Keratinocyte (primary cell): ENCODE results near the gene TOP1. TPM values are rescaled to one million over a fixed set of nuclear protein-coding genes. Genes with fewer than 3 reads are reported as not detected.

ENCODE experiments used
- DNase-seq: peaks from one replicate; pipeline ENCODE4 v3.0.0-alpha.2; 2011; ENCODE audit warnings: low read depth, missing footprints, low spot score
- FAIRE-seq: peaks from 2 replicates; lab custom pipeline; 2011; peaks lifted over from hg19 to GRCh38; lab: Jason Lieb, UNC
- H2AFZ ChIP-seq: 2 replicates; pipeline ENCODE4 v1.6.0; 2012; ENCODE audit warnings: low read length, control low read depth, inconsistent platforms; ENCODE audit not compliant: control insufficient read depth
- H3K27ac ChIP-seq: 2 replicates; pipeline ENCODE4 v1.5.1; 2011; ENCODE audit warnings: low read length; ENCODE audit not compliant: control insufficient read depth, insufficient read depth
- H3K27me3 ChIP-seq: 3 replicates; pipeline ENCODE4 v1.6.0; 2011; ENCODE audit warnings: low read length; ENCODE audit not compliant: control insufficient read depth, insufficient read depth; ENCODE audit errors: extremely low read depth
- H3K36me3 ChIP-seq, 2 experiments: 2 replicates in 1 of 2; 3 replicates in 1 of 2; pipeline ENCODE4 v1.5.1; 2011; ENCODE audit warnings: low read length in 2 of 2, mild to moderate bottlenecking in 1 of 2; ENCODE audit not compliant: control insufficient read depth in 2 of 2, insufficient read depth in 2 of 2; ENCODE audit errors: extremely low read depth in 1 of 2
- H3K4me1 ChIP-seq: 3 replicates; pipeline ENCODE4 v1.5.1; 2011; ENCODE audit warnings: low read length; ENCODE audit not compliant: control insufficient read depth, insufficient read depth; ENCODE audit errors: extremely low read depth
- H3K4me2 ChIP-seq: 3 replicates; pipeline ENCODE4 v1.6.0; 2011; ENCODE audit warnings: low read depth, low read length; ENCODE audit not compliant: control insufficient read depth, insufficient read depth; ENCODE audit errors: extremely low read depth
- H3K4me3 ChIP-seq, 3 experiments: fragments of 200-600 bp in 1 of 3; sonication (generic) in 1 of 3; 2 replicates in 2 of 3; 3 replicates in 1 of 3; pipeline ENCODE4 v1.5.1; 2011 to 2016; ENCODE audit warnings: low read length in 3 of 3, mild to moderate bottlenecking in 3 of 3, control low read depth in 2 of 3, inconsistent platforms in 1 of 3, low read depth in 1 of 3, mixed read lengths in 1 of 3, mixed run types in 1 of 3, moderate library complexity in 1 of 3; ENCODE audit not compliant: control insufficient read depth in 2 of 3, insufficient read depth in 2 of 3; ENCODE audit errors: extremely low read depth in 1 of 3
- H3K79me2 ChIP-seq: 2 replicates; pipeline ENCODE4 v1.6.0; 2012; ENCODE audit warnings: low read length; ENCODE audit not compliant: control insufficient read depth, insufficient read depth
- H3K9ac ChIP-seq: 3 replicates; pipeline ENCODE4 v1.6.0; 2011; ENCODE audit warnings: low read length; ENCODE audit not compliant: control insufficient read depth, insufficient read depth; ENCODE audit errors: extremely low read depth
- H3K9me1 ChIP-seq: 3 replicates; pipeline ENCODE4 v1.6.0; 2011; ENCODE audit warnings: low read length; ENCODE audit not compliant: control insufficient read depth, insufficient read depth; ENCODE audit errors: extremely low read depth
- H3K9me3 ChIP-seq: 2 replicates; pipeline ENCODE4 v1.5.1; 2012; ENCODE audit warnings: low read depth, low read length; ENCODE audit not compliant: control insufficient read depth
- H4K20me1 ChIP-seq: 3 replicates; pipeline ENCODE4 v1.6.0; 2011; ENCODE audit warnings: low read length; ENCODE audit not compliant: control insufficient read depth, insufficient read depth; ENCODE audit errors: extremely low read depth
- EZH2 ChIP-seq: IDR thresholded peaks from one replicate; pipeline ENCODE4 v1.6.1; 2012; ENCODE audit warnings: inconsistent platforms, mild to moderate bottlenecking, low read length, moderate library complexity
- dilution Hi-C: fragments of 300-500 bp; cut with MboI; formaldehyde crosslinking; loops from one replicate; pipeline ENCODE4 v1.7.0; 2020; ENCODE audit warnings: low sequenced_read_pairs; ENCODE audit not compliant: extremely low pct_ligation_motif_present
- polyA plus RNA-seq, 5 experiments: library from polyadenylated mRNA; depleted of rRNA in 3 of 5; stranded (reverse) in 3 of 5; stranded (forward) in 1 of 5; unstranded in 1 of 5; fragments of >200 nt; gene quantifications; 1 replicate in 1 of 5; 2 replicates in 3 of 5; 3 replicates in 1 of 5; pipeline versions ENCODE4 v1.2.1 to v1.2.3, GENCODE V29; 2011 to 2012; ENCODE audit warnings: missing spikeins in 2 of 5, low read depth in 1 of 5, low replicate concordance in 1 of 5
- TF ChIP-seq, protein P1 (sequence below), 3 experiments: IDR thresholded peaks in 1 of 3; conservative IDR thresholded peaks in 1 of 3; optimal IDR thresholded peaks in 1 of 3; 2 replicates in 2 of 3; 3 replicates in 1 of 3; pipeline versions ENCODE3 to v1.5.1; 2011; ENCODE audit warnings: low read length in 3 of 3, mild to moderate bottlenecking in 3 of 3, moderate library complexity in 2 of 3, control low read depth in 1 of 3, inconsistent platforms in 1 of 3; ENCODE audit not compliant: insufficient read depth in 2 of 3; ENCODE audit errors: extremely low read depth in 1 of 3

TOP1 gene
- polyA plus RNA-seq, 1 donor (not counting 4 experiments of a cell fraction or from before 2014, with no cell fraction given) = 25.2 TPM

DNA sequence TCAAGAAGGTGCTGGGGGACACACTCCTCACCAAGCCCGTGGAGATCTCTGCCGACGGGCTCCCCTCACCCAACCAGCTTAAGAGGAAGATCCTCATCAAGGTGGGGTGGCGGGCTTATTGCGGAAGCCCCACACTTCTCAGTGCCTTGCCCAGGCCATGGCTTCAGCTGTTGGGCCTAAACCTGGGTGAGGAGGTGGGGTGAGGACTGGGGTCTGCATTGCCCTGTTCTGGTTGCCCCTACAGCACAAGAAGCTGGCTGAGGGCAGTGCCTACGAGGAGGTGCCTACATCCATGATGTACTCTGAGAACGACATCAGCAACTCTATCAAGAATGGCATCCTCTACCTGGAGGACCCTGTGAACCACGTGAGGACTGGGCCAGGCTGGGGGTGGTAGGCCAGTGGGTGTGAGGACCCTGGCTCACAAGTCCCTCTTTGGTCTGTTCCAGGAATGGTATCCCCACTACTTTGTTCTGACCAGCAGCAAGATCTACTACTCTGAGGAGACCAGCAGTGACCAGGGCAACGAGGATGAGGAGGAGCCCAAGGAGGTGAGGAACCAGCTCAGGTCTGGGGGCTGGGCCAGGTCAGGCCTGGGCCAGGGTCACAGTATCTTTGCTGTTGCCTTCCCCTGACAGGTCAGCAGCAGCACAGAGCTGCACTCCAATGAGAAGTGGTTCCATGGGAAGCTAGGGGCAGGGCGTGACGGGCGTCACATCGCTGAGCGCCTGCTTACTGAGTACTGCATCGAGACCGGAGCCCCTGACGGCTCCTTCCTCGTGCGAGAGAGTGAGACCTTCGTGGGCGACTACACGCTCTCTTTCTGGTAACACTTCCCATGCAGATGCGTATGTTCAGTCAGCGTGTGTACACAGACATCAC, 136.6 kb downstream of the TOP1 start:
- no peak overlapping the region for H3K4me2 ChIP-seq
- DNase-seq = no peak
- H3K9me3 ChIP-seq = no peaks in the 10 kb centered on the region
- H3K27me3 ChIP-seq = no peaks in the 10 kb centered on the region
- H3K9me1 ChIP-seq = peaks cover 2% of the 10 kb centered on the region
- FAIRE-seq = no peak
- peaks cover 11% of the 10 kb centered on the region for H3K4me1 ChIP-seq
- no peak overlapping the region for H3K9ac ChIP-seq
- peaks cover 6% of the 10 kb centered on the region for H3K79me2 ChIP-seq
- H3K4me3 ChIP-seq = no peak overlapping the region
- dilution Hi-C loops = no loop called here
- H2AFZ ChIP-seq = no peak overlapping the region
- peaks cover 51 to 73% of the 10 kb centered on the region in 2 experiments for H3K36me3 ChIP-seq
- H4K20me1 ChIP-seq = no peaks in the 10 kb centered on the region
- no peak overlapping the region for H3K27ac ChIP-seq
- TF ChIP-seq EZH2 = no peak
- TF ChIP-seq, protein P1, sequence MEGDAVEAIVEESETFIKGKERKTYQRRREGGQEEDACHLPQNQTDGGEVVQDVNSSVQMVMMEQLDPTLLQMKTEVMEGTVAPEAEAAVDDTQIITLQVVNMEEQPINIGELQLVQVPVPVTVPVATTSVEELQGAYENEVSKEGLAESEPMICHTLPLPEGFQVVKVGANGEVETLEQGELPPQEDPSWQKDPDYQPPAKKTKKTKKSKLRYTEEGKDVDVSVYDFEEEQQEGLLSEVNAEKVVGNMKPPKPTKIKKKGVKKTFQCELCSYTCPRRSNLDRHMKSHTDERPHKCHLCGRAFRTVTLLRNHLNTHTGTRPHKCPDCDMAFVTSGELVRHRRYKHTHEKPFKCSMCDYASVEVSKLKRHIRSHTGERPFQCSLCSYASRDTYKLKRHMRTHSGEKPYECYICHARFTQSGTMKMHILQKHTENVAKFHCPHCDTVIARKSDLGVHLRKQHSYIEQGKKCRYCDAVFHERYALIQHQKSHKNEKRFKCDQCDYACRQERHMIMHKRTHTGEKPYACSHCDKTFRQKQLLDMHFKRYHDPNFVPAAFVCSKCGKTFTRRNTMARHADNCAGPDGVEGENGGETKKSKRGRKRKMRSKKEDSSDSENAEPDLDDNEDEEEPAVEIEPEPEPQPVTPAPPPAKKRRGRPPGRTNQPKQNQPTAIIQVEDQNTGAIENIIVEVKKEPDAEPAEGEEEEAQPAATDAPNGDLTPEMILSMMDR (optimal IDR thresholded peaks at IDR 0.05 in 1 of 3, IDR thresholded peaks at IDR 0.05 in 1 of 3, conservative IDR thresholded peaks at IDR 0.05 in 1 of 3; ENCODE audit: extremely low read depth in 1 of 3, insufficient read depth in 2 of 3, low read length in 3 of 3) = no peak

DNA sequence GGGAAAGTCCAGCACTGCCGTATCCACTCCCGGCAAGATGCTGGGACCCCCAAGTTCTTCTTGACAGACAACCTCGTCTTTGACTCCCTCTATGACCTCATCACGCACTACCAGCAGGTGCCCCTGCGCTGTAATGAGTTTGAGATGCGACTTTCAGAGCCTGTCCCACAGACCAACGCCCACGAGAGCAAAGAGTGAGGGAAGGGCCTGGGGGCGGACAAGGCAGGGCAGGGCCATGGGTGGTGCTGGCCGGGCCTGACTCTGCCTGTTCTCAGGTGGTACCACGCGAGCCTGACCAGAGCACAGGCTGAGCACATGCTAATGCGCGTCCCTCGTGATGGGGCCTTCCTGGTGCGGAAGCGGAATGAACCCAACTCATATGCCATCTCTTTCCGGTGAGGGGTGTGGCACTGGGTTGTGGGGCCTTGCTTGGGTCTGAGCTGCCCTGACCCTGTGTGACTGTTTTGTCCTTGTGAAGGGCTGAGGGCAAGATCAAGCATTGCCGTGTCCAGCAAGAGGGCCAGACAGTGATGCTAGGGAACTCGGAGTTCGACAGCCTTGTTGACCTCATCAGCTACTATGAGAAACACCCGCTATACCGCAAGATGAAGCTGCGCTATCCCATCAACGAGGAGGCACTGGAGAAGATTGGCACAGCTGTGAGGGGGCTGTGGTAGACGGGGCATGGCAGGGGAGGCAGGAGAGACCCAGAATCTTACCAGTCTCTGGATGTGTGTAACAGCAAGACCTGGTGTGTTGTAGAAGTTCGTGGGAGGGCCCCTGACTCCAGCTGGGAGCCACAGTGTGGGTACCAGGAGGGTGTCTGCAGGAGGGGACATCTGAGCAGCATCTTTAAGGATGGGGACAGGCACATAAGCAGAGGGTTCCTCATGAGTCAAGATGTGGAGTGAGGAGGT, 137.8 kb downstream of the TOP1 start:
- Histone ChIP-seq H3K36me3 (peaks cover 50 to 72% of the 10 kb centered on the region in 2 experiments), H3K27ac (no peak overlapping the region), H3K27me3 (no peaks in the 10 kb centered on the region), H3K4me1 (peaks cover 15% of the 10 kb centered on the region), H3K4me3 (no peak overlapping the region), H3K79me2 (no peaks in the 10 kb centered on the region), H3K9me1 (peaks cover 2% of the 10 kb centered on the region), H3K9ac (no peak overlapping the region), H3K9me3 (no peaks in the 10 kb centered on the region), H4K20me1 (no peaks in the 10 kb centered on the region), H3K4me2 (no peak overlapping the region), H2AFZ (no peak overlapping the region)
- no peak for TF ChIP-seq EZH2
- TF ChIP-seq, protein P1 (optimal IDR thresholded peaks at IDR 0.05 in 1 of 3, IDR thresholded peaks at IDR 0.05 in 1 of 3, conservative IDR thresholded peaks at IDR 0.05 in 1 of 3; ENCODE audit: extremely low read depth in 1 of 3, insufficient read depth in 2 of 3, low read length in 3 of 3) = no peak
- DNase-seq (no peak), FAIRE-seq (no peak)
- dilution Hi-C loops = no loop called here
